Endometrium (tissue), 2 donors: ENCODE data around the gene ADCY2.

Experiments used
- FAIRE-seq: peaks from 2 replicates; lab custom pipeline; 2012; peaks lifted over from hg19 to GRCh38; lab: Jason Lieb, UNC
- donor health status: control.
- donor health status: control.

Gene ADCY2

GRCh38 chr5:7395947-7396712, at the start of gene ADCY2:
Gene ADCY2 (plus strand): TSS chr5:7396138. CDS start chr5:7396297, 159 bp downstream.
- no peak for FAIRE-seq

- FAIRE-seq: no peak
Measured at GRCh38 chr5:7347377-7347776, 48.6 kb upstream of the ADCY2 start.

GRCh38 chr5:7348168-7348854, 47.6 kb upstream of the ADCY2 start:
- no peak for FAIRE-seq

GRCh38 chr5:7361593-7361992, 34.3 kb upstream of the ADCY2 start:
- FAIRE-seq: no peak

- no peak for FAIRE-seq
Measured at GRCh38 chr5:7363067-7363677, 32.8 kb upstream of the ADCY2 start.

- FAIRE-seq: no peak
Measured at GRCh38 chr5:7364226-7364875, 31.6 kb upstream of the ADCY2 start.

GRCh38 chr5:7367780-7368179, 28.2 kb upstream of the ADCY2 start:
- FAIRE-seq: no peak

GRCh38 chr5:7372399-7372798, 23.5 kb upstream of the ADCY2 start:
- FAIRE-seq: no peak

GRCh38 chr5:7374186-7374585, 21.8 kb upstream of the ADCY2 start:
- no peak for FAIRE-seq

- FAIRE-seq: no peak
Measured at GRCh38 chr5:7375457-7375856, 20.5 kb upstream of the ADCY2 start.

GRCh38 chr5:7376871-7377270, 19.1 kb upstream of the ADCY2 start:
- no peak for FAIRE-seq

GRCh38 chr5:7377761-7378160, 18.2 kb upstream of the ADCY2 start:
- FAIRE-seq: no peak

- no peak for FAIRE-seq
Measured at GRCh38 chr5:7382588-7382987, 13.3 kb upstream of the ADCY2 start.

- FAIRE-seq: no peak
Measured at GRCh38 chr5:7385681-7386080, 10.3 kb upstream of the ADCY2 start.

- no peak for FAIRE-seq
Measured at GRCh38 chr5:7388553-7388952, 7.4 kb upstream of the ADCY2 start.

GRCh38 chr5:7391215-7391614, 4.7 kb upstream of the ADCY2 start:
- FAIRE-seq: no peak

- FAIRE-seq: no peak
Measured at GRCh38 chr5:7391814-7392692, 3.9 kb upstream of the ADCY2 start.

- FAIRE-seq: no peak
Measured at GRCh38 chr5:7392693-7393024, 3.3 kb upstream of the ADCY2 start.

GRCh38 chr5:7393921-7394799, 1.8 kb upstream of the ADCY2 start:
- FAIRE-seq: no peak

- FAIRE-seq: no peak
Measured at GRCh38 chr5:7394889-7395431, 978 bp upstream of the ADCY2 start.
